ENCODE data around the gene DIAPH3. TPM values are rescaled to one million over a fixed set of nuclear protein-coding genes. Genes with fewer than 3 reads are reported as not detected.

DIAPH3 gene
- total and polyA plus RNA-seq, 8 donors = 3.3 to 19.1 (median 10.6) TPM

DNA sequence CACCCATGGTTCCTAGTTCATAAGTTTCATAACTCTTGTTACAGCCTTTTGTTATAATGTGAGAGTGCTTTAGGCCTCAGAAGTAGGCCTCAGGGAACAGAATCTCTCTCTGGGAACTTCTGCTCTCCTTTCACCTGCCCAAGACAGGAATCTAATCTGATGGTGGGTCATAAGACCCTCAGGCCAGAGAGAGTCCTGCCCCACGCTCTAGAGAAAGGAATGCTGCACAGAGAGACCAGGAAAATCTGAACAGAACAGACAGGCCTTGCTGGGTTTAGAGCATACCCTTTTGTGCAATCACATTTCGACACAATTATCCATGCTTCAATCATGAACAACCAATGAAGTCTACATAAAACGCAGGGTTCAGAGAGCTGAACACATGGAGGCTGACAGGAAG, 3.4 kb upstream of the DIAPH3 start:
- no peak for ATAC-seq
- TF ChIP-seq, protein P1, sequence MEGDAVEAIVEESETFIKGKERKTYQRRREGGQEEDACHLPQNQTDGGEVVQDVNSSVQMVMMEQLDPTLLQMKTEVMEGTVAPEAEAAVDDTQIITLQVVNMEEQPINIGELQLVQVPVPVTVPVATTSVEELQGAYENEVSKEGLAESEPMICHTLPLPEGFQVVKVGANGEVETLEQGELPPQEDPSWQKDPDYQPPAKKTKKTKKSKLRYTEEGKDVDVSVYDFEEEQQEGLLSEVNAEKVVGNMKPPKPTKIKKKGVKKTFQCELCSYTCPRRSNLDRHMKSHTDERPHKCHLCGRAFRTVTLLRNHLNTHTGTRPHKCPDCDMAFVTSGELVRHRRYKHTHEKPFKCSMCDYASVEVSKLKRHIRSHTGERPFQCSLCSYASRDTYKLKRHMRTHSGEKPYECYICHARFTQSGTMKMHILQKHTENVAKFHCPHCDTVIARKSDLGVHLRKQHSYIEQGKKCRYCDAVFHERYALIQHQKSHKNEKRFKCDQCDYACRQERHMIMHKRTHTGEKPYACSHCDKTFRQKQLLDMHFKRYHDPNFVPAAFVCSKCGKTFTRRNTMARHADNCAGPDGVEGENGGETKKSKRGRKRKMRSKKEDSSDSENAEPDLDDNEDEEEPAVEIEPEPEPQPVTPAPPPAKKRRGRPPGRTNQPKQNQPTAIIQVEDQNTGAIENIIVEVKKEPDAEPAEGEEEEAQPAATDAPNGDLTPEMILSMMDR (IDR thresholded peaks at IDR 0.05) = no peak
- intact Hi-C loops (cut with DNase I) = no loop called here

GRCh38 chr13:60165391-60166099, 1.8 kb upstream of the DIAPH3 start:
- no peak overlapping the region for H3K4me3 ChIP-seq
- no peaks in the 10 kb centered on the region for H3K9me3 ChIP-seq
- H3K27ac ChIP-seq = peak overlapping the region in 1 of 2 donors; percentile 84
- H3K4me1 ChIP-seq = peaks cover 3 to 20% of the 10 kb centered on the region in 2 donors
- DNase-seq (peak in 2 of 4 donors; percentile 49 to 71), ATAC-seq (no peak)
- no peaks in the 10 kb centered on the region for H3K36me3 ChIP-seq
- TF ChIP-seq, protein P1 (IDR thresholded peaks at IDR 0.05) = no peak
- intact Hi-C loops (cut with DNase I) = no loop called here
- H3K27me3 ChIP-seq = no peaks in the 10 kb centered on the region

More for the DNA sequence above, 3.4 kb upstream of the DIAPH3 start:
- H3K9me3 ChIP-seq = no peaks in the 10 kb centered on the region
- no peak for DNase-seq
- peaks cover 3 to 20% of the 10 kb centered on the region in 2 donors for H3K4me1 ChIP-seq
- no peaks in the 10 kb centered on the region for H3K36me3 ChIP-seq
- no peak overlapping the region for H3K27ac ChIP-seq
- no peak overlapping the region for H3K4me3 ChIP-seq
- no peaks in the 10 kb centered on the region for H3K27me3 ChIP-seq

GRCh38 chr13:60164234-60164889, 634 bp upstream of the DIAPH3 start:
- ATAC-seq = peak; percentile 46
- intact Hi-C loops (cut with DNase I) = no loop called here
- Histone ChIP-seq H3K36me3 (no peaks in the 10 kb centered on the region), H3K27ac (peak overlapping the region; percentile 84 to 92), H3K4me3 (peak overlapping the region; percentile 75 to 82), H3K4me1 (peaks cover 3 to 20% of the 10 kb centered on the region in 2 donors), H3K27me3 (no peaks in the 10 kb centered on the region), H3K9me3 (no peaks in the 10 kb centered on the region)
- peak in 2 of 4 donors; percentile 10 to 17 for DNase-seq
- TF ChIP-seq, protein P1 (IDR thresholded peaks at IDR 0.05) = no peak

GRCh38 chr13:60162096-60162495, 1.6 kb downstream of the DIAPH3 start:
- Histone ChIP-seq H3K27me3 (no peaks in the 10 kb centered on the region), H3K4me3 (no peak overlapping the region), H3K36me3 (no peaks in the 10 kb centered on the region), H3K27ac (no peak overlapping the region), H3K9me3 (no peaks in the 10 kb centered on the region), H3K4me1 (peaks cover 3 to 20% of the 10 kb centered on the region in 2 donors)
- TF ChIP-seq, protein P1 (IDR thresholded peaks at IDR 0.05) = no peak
- no peak for ATAC-seq
- intact Hi-C loops (cut with DNase I) = no loop called here
- DNase-seq = no peak

- Histone ChIP-seq H3K9me3 (no peaks in the 10 kb centered on the region), H3K36me3 (no peaks in the 10 kb centered on the region), H3K4me1 (peaks cover 0 to 5% of the 10 kb centered on the region in 2 donors), H3K27ac (no peak overlapping the region), H3K4me3 (no peak overlapping the region), H3K27me3 (no peaks in the 10 kb centered on the region)
- intact Hi-C loops (cut with DNase I) = no loop called here
- ATAC-seq (no peak), DNase-seq (no peak)
- TF ChIP-seq, protein P1 (IDR thresholded peaks at IDR 0.05) = no peak
Observed at GRCh38 chr13:60158321-60158801, 5.4 kb downstream of the DIAPH3 start.

Measured in left lung (tissue), 10 donors.